ENCODE measurements around the gene SNTG2.
"Not testable (repeated sequence)": the region's sequence is repeated elsewhere in the genome, so short reads cannot be mapped to it uniquely, and the experiment has no call there.

The SNTG2 gene

GRCh38 chr2:950080-950966 is at the start of gene SNTG2:
TSS of gene SNTG2 (plus strand) at chr2:950849. CDS start at chr2:950997, 148 bp downstream.
- DNase-seq, result peak; percentile 45

GRCh38 chr2:902584-902983 is 48.1 kb upstream of the SNTG2 start:
- no peak for DNase-seq

GRCh38 chr2:903223-903900 is 47.3 kb upstream of the SNTG2 start:
- DNase-seq, result no peak

GRCh38 chr2:904246-905024 is 46.2 kb upstream of the SNTG2 start:
- DNase-seq, result no peak

GRCh38 chr2:905091-905832 is 45.4 kb upstream of the SNTG2 start:
- no peak for DNase-seq

- no peak for DNase-seq
These were observed 44.9 kb upstream of the SNTG2 start for GRCh38 chr2:905833-906140.

GRCh38 chr2:907706-908105 is 42.9 kb upstream of the SNTG2 start:
- DNase-seq, result no peak

- DNase-seq, result no peak
These were observed 42.1 kb upstream of the SNTG2 start for GRCh38 chr2:908568-908967.

- not testable (repeated sequence) for DNase-seq
These were observed 40.8 kb upstream of the SNTG2 start for GRCh38 chr2:909764-910379.

- DNase-seq, result no peak
These were observed 40.0 kb upstream of the SNTG2 start for GRCh38 chr2:910698-911097.

GRCh38 chr2:915979-916378 is 34.7 kb upstream of the SNTG2 start:
- no peak for DNase-seq

- DNase-seq, result no peak
These were observed 33.7 kb upstream of the SNTG2 start for GRCh38 chr2:916935-917334.

- no peak for DNase-seq
These were observed 31.0 kb upstream of the SNTG2 start for GRCh38 chr2:919672-920071.

- DNase-seq, result no peak
These were observed 30.1 kb upstream of the SNTG2 start for GRCh38 chr2:920573-920972.

GRCh38 chr2:920999-921398 is 29.6 kb upstream of the SNTG2 start:
- DNase-seq, result no peak

GRCh38 chr2:922185-922584 is 28.5 kb upstream of the SNTG2 start:
- no peak for DNase-seq

GRCh38 chr2:923832-924601 is 26.6 kb upstream of the SNTG2 start:
- no peak for DNase-seq

GRCh38 chr2:924701-925100 is 25.9 kb upstream of the SNTG2 start:
- no peak for DNase-seq

GRCh38 chr2:925309-925708 is 25.3 kb upstream of the SNTG2 start:
- no peak for DNase-seq

GRCh38 chr2:925711-926110 is 24.9 kb upstream of the SNTG2 start:
- no peak for DNase-seq

GRCh38 chr2:926259-926793 is 24.3 kb upstream of the SNTG2 start:
- no peak for DNase-seq

All from fibroblast of skin of right biceps (primary cell).